Duodenal mucosa (tissue), 2 donors: ENCODE results near the gene MEGF8.

Source experiments
- H3K27ac ChIP-seq: one replicate; pipeline ENCODE4 v1.7.0; 2013; ENCODE audit warnings: low read depth, low read length
- H3K27me3 ChIP-seq, 2 donors: one replicate each; pipeline ENCODE4 v1.7.0; 2013; ENCODE audit warnings: low read length in 2 of 2, control low read depth in 1 of 2; ENCODE audit not compliant: insufficient read depth in 2 of 2, control insufficient read depth in 1 of 2
- H3K36me3 ChIP-seq, 2 donors: one replicate each; pipeline ENCODE4 v1.7.0; 2013; ENCODE audit warnings: low read length in 2 of 2, control low read depth in 1 of 2; ENCODE audit not compliant: insufficient read depth in 2 of 2, control insufficient read depth in 1 of 2
- H3K4me1 ChIP-seq, 2 donors: one replicate each; pipeline ENCODE4 v1.7.0; 2013; ENCODE audit warnings: low read length in 2 of 2, control low read depth in 1 of 2; ENCODE audit not compliant: insufficient read depth in 2 of 2, control insufficient read depth in 1 of 2
- H3K4me3 ChIP-seq, 2 donors: one replicate each; pipeline ENCODE4 v1.7.0; 2013; ENCODE audit warnings: low read length in 2 of 2, low read depth in 1 of 2
- H3K9ac ChIP-seq, 2 donors: one replicate each; pipeline ENCODE4 v1.7.0; 2013; ENCODE audit warnings: low read length in 2 of 2, low read depth in 1 of 2
- H3K9me3 ChIP-seq, 2 donors: one replicate each; pipeline ENCODE4 v1.7.0; 2013; ENCODE audit warnings: low read length in 2 of 2, control low read depth in 1 of 2; ENCODE audit not compliant: control insufficient read depth in 1 of 2

The MEGF8 gene

DNA sequence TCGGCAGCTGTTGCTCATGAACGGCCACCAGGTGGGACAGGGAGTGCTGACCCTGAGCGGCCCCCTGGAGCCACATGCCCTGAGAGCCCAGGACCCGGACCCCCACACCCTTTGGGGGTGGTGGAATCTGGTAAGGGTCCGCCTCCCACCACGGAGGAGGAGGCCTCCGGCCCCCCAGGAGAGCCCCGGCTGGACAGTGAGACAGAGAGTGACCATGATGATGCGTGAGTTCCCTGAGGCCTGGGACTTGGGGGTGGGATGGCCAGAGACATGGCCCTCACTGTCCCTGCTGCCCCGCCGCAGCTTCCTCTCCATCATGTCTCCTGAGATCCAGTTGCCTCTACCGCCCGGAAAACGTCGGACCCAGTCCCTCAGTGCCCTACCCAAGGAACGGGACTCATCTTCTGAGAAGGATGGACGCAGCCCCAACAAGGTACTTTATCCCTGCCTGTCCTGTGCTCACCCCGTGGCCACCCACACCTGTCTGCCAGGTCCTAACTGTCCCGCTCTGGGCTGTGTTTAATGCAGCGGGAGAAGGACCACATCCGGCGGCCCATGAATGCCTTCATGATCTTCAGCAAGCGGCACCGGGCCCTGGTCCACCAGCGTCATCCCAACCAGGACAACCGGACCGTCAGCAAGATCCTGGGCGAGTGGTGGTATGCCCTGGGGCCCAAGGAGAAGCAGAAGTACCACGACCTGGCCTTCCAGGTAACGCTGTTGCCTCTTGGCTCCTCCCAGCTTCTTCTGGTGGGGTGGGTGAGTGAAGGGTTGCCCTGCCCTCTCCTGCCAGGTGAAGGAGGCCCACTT is 38.2 kb upstream of the MEGF8 start:
- peaks cover 34 to 35% of the 10 kb centered on the region in 2 donors for H3K4me1 ChIP-seq
- peaks cover 25 to 50% of the 10 kb centered on the region in 2 donors for H3K36me3 ChIP-seq
- no peaks in the 10 kb centered on the region for H3K9me3 ChIP-seq
- H3K4me3 ChIP-seq, result no peak overlapping the region
- no peaks in the 10 kb centered on the region for H3K27me3 ChIP-seq
- H3K27ac ChIP-seq, result no peak overlapping the region
- H3K9ac ChIP-seq, result no peak overlapping the region

DNA sequence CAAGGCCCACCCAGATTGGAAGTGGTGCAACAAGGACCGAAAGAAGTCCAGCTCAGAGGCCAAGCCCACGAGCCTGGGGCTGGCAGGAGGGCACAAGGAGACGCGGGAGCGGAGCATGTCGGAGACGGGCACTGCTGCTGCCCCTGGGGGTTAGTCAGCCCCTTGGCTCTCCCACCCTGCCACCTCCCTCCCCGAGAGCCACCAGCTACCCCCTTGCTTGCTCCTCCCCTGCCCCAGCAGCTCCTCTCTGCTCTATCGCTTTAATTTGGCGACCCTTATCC is 37.7 kb upstream of the MEGF8 start:
- H3K36me3 ChIP-seq, result peaks cover 25 to 56% of the 10 kb centered on the region in 2 donors
- no peak overlapping the region for H3K9ac ChIP-seq
- peaks cover 30 to 31% of the 10 kb centered on the region in 2 donors for H3K4me1 ChIP-seq
- H3K4me3 ChIP-seq, result no peak overlapping the region
- H3K27me3 ChIP-seq, result no peaks in the 10 kb centered on the region
- no peaks in the 10 kb centered on the region for H3K9me3 ChIP-seq
- no peak overlapping the region for H3K27ac ChIP-seq

DNA sequence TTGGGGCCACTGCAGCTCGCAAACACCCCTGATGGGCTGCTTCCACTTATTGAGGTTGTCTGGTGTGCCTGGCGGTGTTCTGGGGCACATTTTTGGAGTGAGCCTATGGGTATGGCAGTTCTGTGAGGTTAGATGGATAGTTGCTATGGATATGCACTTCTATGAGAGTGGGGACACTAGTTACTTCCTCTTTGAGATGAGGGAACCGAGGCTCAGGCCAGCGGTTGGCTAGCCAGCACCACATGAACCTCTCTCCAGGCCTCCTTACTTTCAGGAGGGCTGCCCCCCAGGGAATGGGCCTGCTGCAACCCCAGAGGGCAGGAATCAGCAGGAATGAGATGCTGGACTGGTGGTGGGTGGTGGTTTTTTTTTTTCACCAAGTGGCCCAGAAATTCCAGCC is 37.0 kb upstream of the MEGF8 start:
- H3K27me3 ChIP-seq, result no peaks in the 10 kb centered on the region
- peaks cover 23 to 25% of the 10 kb centered on the region in 2 donors for H3K4me1 ChIP-seq

DNA sequence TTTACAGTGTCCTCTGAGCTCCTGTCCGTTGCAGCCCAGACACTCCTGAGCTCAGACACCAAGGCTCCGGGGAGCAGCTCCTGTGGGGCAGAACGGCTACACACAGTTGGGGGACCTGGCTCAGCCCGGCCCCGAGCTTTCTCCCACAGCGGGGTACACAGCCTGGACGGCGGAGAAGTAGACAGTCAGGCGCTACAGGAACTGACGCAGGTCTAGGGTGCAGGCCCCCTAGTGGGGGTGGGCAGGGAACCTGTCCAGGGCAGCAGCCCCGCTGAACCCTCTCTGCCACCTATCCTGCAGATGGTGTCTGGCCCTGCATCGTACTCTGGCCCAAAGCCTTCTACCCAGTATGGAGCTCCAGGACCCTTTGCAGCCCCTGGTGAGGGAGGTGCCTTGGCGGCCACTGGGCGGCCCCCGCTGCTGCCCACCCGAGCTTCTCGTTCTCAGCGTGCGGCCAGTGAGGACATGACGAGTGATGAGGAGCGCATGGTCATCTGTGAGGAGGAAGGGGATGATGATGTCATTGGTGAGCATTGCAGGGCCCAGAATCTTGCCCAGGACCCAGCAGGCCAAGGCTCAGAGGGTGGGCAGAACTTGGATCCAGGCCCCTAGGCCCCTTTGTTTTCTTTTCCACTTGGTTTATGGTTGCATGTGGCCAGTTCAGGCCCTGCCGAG is 36.4 kb upstream of the MEGF8 start:
- H3K4me1 ChIP-seq, result peaks cover 23 to 24% of the 10 kb centered on the region in 2 donors
- peaks cover 35 to 68% of the 10 kb centered on the region in 2 donors for H3K36me3 ChIP-seq
- H3K27me3 ChIP-seq, result no peaks in the 10 kb centered on the region
- H3K9ac ChIP-seq, result no peak overlapping the region
- no peak overlapping the region for H3K27ac ChIP-seq
- H3K9me3 ChIP-seq, result no peaks in the 10 kb centered on the region
- H3K4me3 ChIP-seq, result no peak overlapping the region

More for the DNA sequence above, 37.0 kb upstream of the MEGF8 start:
- Histone ChIP-seq H3K9ac (no peak overlapping the region), H3K9me3 (no peaks in the 10 kb centered on the region), H3K27ac (no peak overlapping the region), H3K36me3 (peaks cover 31 to 62% of the 10 kb centered on the region in 2 donors), H3K4me3 (no peak overlapping the region)

DNA sequence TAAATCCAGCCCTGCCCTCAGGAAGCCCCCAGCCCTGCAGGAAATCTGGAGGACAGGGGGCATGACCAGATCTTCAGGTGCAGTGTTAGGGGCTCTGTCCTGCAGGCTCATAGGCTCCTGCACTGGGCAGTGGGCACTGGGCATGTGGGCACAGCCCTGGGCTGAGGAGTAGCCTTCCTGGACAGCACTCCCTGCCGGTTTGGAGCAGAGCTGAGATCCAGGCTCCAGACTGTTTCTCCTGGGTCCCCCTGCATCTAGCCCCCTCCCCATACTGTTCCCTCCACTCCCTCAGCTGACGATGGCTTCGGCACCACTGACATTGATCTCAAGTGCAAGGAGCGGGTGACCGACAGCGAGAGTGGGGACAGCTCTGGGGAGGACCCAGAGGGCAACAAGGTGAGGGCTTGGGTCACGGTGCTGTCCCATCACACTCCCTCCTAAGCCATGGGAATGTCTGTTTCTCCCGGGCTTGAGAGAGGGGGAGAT is 35.8 kb upstream of the MEGF8 start:
- H3K27me3 ChIP-seq, result no peaks in the 10 kb centered on the region
- peaks cover 35 to 74% of the 10 kb centered on the region in 2 donors for H3K36me3 ChIP-seq
- H3K4me1 ChIP-seq, result peaks cover 22 to 24% of the 10 kb centered on the region in 2 donors
- H3K9ac ChIP-seq, result no peak overlapping the region
- no peak overlapping the region for H3K4me3 ChIP-seq
- H3K9me3 ChIP-seq, result no peaks in the 10 kb centered on the region
- H3K27ac ChIP-seq, result no peak overlapping the region

DNA sequence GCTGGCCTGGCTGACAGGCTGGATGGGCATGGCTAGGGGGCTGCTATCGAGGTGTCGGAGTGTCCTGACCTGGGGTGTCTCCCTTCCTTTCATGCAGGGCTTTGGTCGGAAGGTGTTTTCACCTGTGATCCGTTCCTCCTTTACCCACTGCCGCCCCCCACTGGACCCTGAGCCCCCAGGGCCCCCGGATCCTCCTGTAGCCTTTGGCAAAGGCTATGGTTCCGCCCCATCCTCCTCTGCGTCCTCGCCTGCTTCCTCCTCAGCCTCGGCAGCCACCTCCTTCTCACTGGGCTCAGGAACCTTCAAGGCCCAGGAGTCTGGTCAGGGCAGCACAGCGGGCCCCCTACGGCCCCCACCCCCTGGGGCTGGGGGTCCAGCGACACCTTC is 35.3 kb upstream of the MEGF8 start:
- H3K27me3 ChIP-seq, result no peaks in the 10 kb centered on the region
- H3K9ac ChIP-seq, result no peak overlapping the region
- peaks cover 35 to 76% of the 10 kb centered on the region in 2 donors for H3K36me3 ChIP-seq
- H3K4me1 ChIP-seq, result peaks cover 17 to 20% of the 10 kb centered on the region in 2 donors
- H3K27ac ChIP-seq, result no peak overlapping the region
- no peaks in the 10 kb centered on the region for H3K9me3 ChIP-seq
- H3K4me3 ChIP-seq, result no peak overlapping the region

DNA sequence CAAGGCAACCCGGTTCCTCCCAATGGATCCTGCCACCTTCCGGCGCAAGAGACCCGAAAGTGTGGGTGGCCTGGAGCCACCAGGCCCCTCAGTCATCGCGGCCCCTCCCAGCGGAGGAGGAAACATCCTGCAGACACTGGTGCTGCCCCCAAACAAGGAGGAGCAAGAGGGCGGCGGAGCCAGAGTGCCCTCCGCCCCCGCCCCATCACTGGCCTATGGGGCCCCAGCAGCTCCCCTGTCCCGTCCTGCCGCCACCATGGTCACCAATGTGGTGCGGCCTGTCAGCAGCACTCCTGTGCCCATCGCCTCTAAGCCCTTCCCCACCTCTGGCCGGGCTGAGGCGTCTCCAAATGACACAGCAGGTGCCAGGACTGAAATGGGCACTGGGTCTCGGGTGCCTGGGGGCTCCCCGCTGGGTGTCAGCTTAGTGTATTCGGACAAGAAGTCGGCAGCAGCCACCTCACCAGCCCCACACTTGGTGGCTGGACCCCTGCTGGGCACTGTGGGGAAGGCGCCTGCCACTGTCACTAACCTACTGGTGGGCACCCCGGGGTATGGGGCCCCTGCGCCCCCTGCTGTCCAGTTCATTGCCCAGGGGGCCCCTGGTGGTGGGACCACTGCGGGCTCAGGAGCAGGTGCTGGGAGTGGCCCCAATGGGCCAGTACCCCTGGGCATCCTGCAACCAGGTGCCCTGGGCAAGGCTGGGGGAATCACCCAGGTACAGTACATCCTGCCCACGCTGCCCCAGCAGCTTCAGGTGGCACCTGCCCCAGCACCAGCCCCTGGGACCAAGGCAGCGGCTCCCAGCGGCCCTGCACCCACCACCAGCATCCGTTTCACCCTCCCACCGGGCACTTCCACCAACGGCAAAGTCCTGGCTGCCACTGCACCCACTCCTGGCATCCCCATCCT is 34.7 kb upstream of the MEGF8 start:
- Histone ChIP-seq H3K36me3 (peaks cover 35 to 76% of the 10 kb centered on the region in 2 donors), H3K27ac (no peak overlapping the region), H3K27me3 (no peaks in the 10 kb centered on the region), H3K9ac (no peak overlapping the region), H3K4me3 (no peak overlapping the region), H3K4me1 (peaks cover 10 to 13% of the 10 kb centered on the region in 2 donors), H3K9me3 (no peaks in the 10 kb centered on the region)

DNA sequence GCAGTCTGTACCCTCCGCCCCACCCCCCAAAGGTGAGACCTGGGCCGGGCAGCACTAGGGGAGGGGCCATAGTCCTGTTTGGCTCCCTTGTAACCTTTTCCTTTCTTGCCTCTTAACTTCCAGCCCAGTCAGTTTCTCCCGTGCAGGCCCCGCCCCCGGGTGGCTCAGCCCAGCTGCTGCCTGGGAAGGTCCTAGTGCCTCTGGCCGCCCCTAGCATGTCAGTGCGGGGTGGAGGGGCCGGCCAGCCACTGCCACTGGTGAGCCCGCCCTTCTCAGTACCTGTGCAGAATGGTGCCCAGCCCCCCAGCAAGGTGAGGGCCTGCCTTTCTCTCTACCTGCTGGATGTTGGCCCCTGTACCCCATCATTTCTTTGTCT is 34.0 kb upstream of the MEGF8 start:
- no peaks in the 10 kb centered on the region for H3K27me3 ChIP-seq
- H3K27ac ChIP-seq, result no peak overlapping the region
- H3K9me3 ChIP-seq, result no peaks in the 10 kb centered on the region
- peaks cover 5 to 8% of the 10 kb centered on the region in 2 donors for H3K4me1 ChIP-seq
- H3K9ac ChIP-seq, result no peak overlapping the region
- H3K36me3 ChIP-seq, result peaks cover 35 to 76% of the 10 kb centered on the region in 2 donors
- no peak overlapping the region for H3K4me3 ChIP-seq

DNA sequence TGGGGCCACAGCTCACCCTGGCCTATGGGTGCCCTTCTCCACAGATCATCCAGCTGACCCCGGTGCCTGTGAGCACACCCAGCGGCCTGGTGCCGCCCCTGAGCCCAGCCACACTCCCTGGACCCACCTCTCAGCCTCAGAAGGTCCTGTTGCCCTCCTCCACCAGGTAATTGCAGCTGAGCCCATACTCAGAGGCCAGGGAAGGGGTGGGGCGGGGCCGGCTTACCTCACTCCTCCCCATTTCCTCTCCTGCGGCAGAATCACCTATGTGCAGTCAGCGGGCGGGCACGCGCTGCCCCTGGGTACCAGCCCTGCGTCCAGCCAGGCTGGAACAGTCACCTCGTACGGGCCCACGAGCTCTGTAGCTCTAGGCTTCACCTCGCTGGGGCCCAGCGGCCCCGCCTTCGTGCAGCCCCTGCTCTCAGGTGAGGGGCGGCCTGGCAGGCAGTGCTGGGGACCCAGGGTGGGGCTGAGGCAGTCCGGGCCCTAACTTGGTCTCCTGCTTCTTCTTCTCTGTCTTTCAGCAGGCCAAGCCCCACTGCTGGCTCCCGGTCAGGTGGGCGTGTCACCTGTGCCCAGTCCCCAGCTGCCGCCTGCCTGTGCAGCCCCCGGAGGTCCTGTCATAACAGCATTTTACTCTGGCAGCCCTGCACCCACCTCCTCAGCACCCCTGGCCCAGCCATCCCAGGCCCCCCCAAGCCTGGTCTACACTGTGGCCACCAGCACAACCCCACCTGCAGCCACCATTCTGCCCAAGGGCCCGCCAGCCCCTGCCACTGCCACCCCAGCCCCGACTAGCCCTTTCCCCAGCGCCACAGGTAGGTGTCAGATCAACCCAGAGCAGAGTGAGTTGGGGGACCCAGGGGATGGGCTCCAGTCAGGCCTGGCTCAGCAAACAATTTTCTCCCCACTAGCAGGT is 33.1 kb upstream of the MEGF8 start:
- H3K36me3 ChIP-seq, result peaks cover 34 to 69% of the 10 kb centered on the region in 2 donors
- no peaks in the 10 kb centered on the region for H3K9me3 ChIP-seq
- no peaks in the 10 kb centered on the region for H3K27me3 ChIP-seq
- peaks cover 5 to 8% of the 10 kb centered on the region in 2 donors for H3K4me1 ChIP-seq
- H3K9ac ChIP-seq, result no peak overlapping the region
- no peak overlapping the region for H3K27ac ChIP-seq
- no peak overlapping the region for H3K4me3 ChIP-seq
